H1 (cell line): ENCODE measurements around the gene DNAH10. TPM values are rescaled to one million over a fixed set of nuclear protein-coding genes. Genes with fewer than 3 reads are reported as not detected.

Experiments used
- CTCF ChIA-PET: fragments of 300-600 bp; sonication (Branson Sonifier 250); formaldehyde crosslinking; loops from one replicate; lab custom pipeline; 2021; ENCODE audit not compliant: partially characterized antibody; lab: Charles Lee
- POLR2A ChIA-PET: fragments of 300-600 bp; sonication (Branson Sonifier 250); formaldehyde crosslinking; loops from one replicate; lab custom pipeline; 2021; ENCODE audit warnings: inconsistent platforms; ENCODE audit not compliant: partially characterized antibody; lab: Charles Lee
- DNase-seq, 2 experiments: peaks; one replicate each; pipeline versions ENCODE4 v3.0.0 to v3.0.0-alpha.2; 2010 to 2022; ENCODE audit warnings: low spot score in 2 of 2, low read depth in 1 of 2, mixed read lengths in 1 of 2
- FAIRE-seq: peaks from 2 replicates; lab custom pipeline; 2011; peaks lifted over from hg19 to GRCh38; lab: Jason Lieb, UNC
- H2AFZ ChIP-seq: 2 replicates; pipeline ENCODE4 v1.8.1; 2012; ENCODE audit warnings: low read length, inconsistent platforms
- H2AK5ac ChIP-seq: 2 replicates; pipeline ENCODE4 v1.6.1; 2013; ENCODE audit warnings: low read depth, low read length
- H2BK120ac ChIP-seq: replicated peaks from 2 replicates; pipeline ENCODE3; 2013; ENCODE audit warnings: low read depth, low read length, inconsistent platforms
- H2BK12ac ChIP-seq: 2 replicates; pipeline ENCODE4 v1.6.1; 2013; ENCODE audit warnings: low read depth, low read length
- H2BK15ac ChIP-seq: 2 replicates; pipeline ENCODE4 v1.6.1; 2013; ENCODE audit warnings: low read length
- H2BK20ac ChIP-seq: 2 replicates; pipeline ENCODE4 v1.6.1; 2013; ENCODE audit warnings: low read length
- H2BK5ac ChIP-seq: 2 replicates; pipeline ENCODE4 v1.6.1; 2013; ENCODE audit warnings: low read depth, low read length
- H3K14ac ChIP-seq: 2 replicates; pipeline ENCODE4 v1.6.1; 2013; ENCODE audit warnings: inconsistent platforms; ENCODE audit not compliant: insufficient read length
- H3K18ac ChIP-seq: 2 replicates; pipeline ENCODE4 v1.6.1; 2013; ENCODE audit warnings: low read length; ENCODE audit errors: extremely low read depth
- H3K23ac ChIP-seq: 2 replicates; pipeline ENCODE4 v1.6.1; 2013; ENCODE audit warnings: inconsistent platforms; ENCODE audit not compliant: insufficient read length
- H3K23me2 ChIP-seq: 2 replicates; pipeline ENCODE4 v1.6.1; 2013; ENCODE audit warnings: low read depth, low read length
- H3K27ac ChIP-seq: 2 replicates; pipeline ENCODE4 v1.6.1; 2011; ENCODE audit warnings: low read depth, low read length, inconsistent platforms
- H3K27me3 ChIP-seq, 4 experiments: replicated peaks in 1 of 4; 1 replicate in 1 of 4; 2 replicates in 3 of 4; pipeline versions ENCODE4 v1.6.1 to v1.8.1; 2011 to 2013; ENCODE audit warnings: low read length in 3 of 4, mild to moderate bottlenecking in 3 of 4, inconsistent platforms in 2 of 4, mixed read lengths in 2 of 4, moderate library complexity in 1 of 4; ENCODE audit not compliant: control insufficient read depth in 3 of 4, insufficient read depth in 3 of 4; ENCODE audit errors: extremely low read depth in 1 of 4
- H3K36me3 ChIP-seq, 4 experiments: 2 replicates each; pipeline versions ENCODE4 v1.6.1 to v1.8.1; 2011 to 2013; ENCODE audit warnings: mild to moderate bottlenecking in 4 of 4, low read length in 3 of 4, moderate library complexity in 2 of 4, control low read depth in 1 of 4, inconsistent platforms in 1 of 4; ENCODE audit not compliant: insufficient read depth in 4 of 4, control insufficient read depth in 2 of 4
- H3K4ac ChIP-seq: replicated peaks from 2 replicates; pipeline ENCODE3; 2013; ENCODE audit warnings: low read length, low read depth, mixed read lengths, inconsistent platforms; ENCODE audit not compliant: insufficient read length
- H3K4me1 ChIP-seq, 4 experiments: replicated peaks in 1 of 4; 1 replicate in 1 of 4; 2 replicates in 3 of 4; pipeline versions ENCODE4 v1.6.1 to v1.8.1; 2011 to 2013; ENCODE audit warnings: low read length in 3 of 4, inconsistent platforms in 2 of 4, mixed read lengths in 1 of 4; ENCODE audit not compliant: insufficient read depth in 4 of 4, control insufficient read depth in 3 of 4
- H3K4me2 ChIP-seq, 2 experiments: 2 replicates each; pipeline versions ENCODE4 v1.6.1 to v1.8.1; 2011 to 2013; ENCODE audit warnings: low read depth in 2 of 2, low read length in 2 of 2, control low read depth in 1 of 2, inconsistent platforms in 1 of 2, mild to moderate bottlenecking in 1 of 2; ENCODE audit not compliant: insufficient read depth in 1 of 2
- H3K4me3 ChIP-seq, 4 experiments: fragments of 200-600, 300-600 bp in 1 of 4; sonication (generic), shearing (Covaris generic), sonication (Bioruptor Twin) in 1 of 4; 2 replicates each; pipeline versions ENCODE4 v1.5.1 to v1.8.1; 2011 to 2016; ENCODE audit warnings: low read length in 4 of 4, low read depth in 3 of 4, control low read depth in 2 of 4, inconsistent platforms in 2 of 4, mild to moderate bottlenecking in 2 of 4, mixed read lengths in 1 of 4, moderate library complexity in 1 of 4; ENCODE audit not compliant: insufficient read depth in 2 of 4; ENCODE audit errors: extremely low read depth in 1 of 4
- H3K56ac ChIP-seq: replicated peaks from 2 replicates; pipeline ENCODE3; 2013; ENCODE audit warnings: low read depth, mild to moderate bottlenecking, mixed read lengths, low read length, inconsistent platforms; ENCODE audit not compliant: insufficient read length
- H3K79me1 ChIP-seq: 2 replicates; pipeline ENCODE4 v1.6.1; 2013; ENCODE audit warnings: low read depth, low read length, control low read depth
- H3K79me2 ChIP-seq, 2 experiments: 2 replicates each; pipeline versions ENCODE4 v1.6.1 to v1.8.1; 2012 to 2013; ENCODE audit warnings: low read length in 2 of 2, mild to moderate bottlenecking in 2 of 2, inconsistent platforms in 1 of 2; ENCODE audit not compliant: insufficient read depth in 2 of 2, control insufficient read depth in 1 of 2
- H3K9ac ChIP-seq, 4 experiments: replicated peaks in 1 of 4; 1 replicate in 1 of 4; 2 replicates in 3 of 4; pipeline versions ENCODE4 v1.6.1 to v1.8.1; 2011 to 2013; ENCODE audit warnings: low read depth in 3 of 4, low read length in 3 of 4, control low read depth in 2 of 4, mild to moderate bottlenecking in 2 of 4, moderate library complexity in 2 of 4, inconsistent platforms in 1 of 4; ENCODE audit errors: extremely low read depth in 1 of 4
- H3K9me3 ChIP-seq, 2 experiments: 2 replicates each; pipeline versions ENCODE4 v1.6.1 to v1.8.1; 2012 to 2013; ENCODE audit warnings: mild to moderate bottlenecking in 2 of 2, moderate library complexity in 2 of 2, control low read depth in 1 of 2, inconsistent platforms in 1 of 2, low read depth in 1 of 2, low read length in 1 of 2, mixed read lengths in 1 of 2; ENCODE audit not compliant: insufficient read depth in 2 of 2
- H4K20me1 ChIP-seq, 2 experiments: replicated peaks in 1 of 2; 2 replicates each; pipeline versions ENCODE3 to v1.8.1; 2011 to 2013; ENCODE audit warnings: inconsistent platforms in 2 of 2, low read length in 2 of 2, mild to moderate bottlenecking in 1 of 2; ENCODE audit not compliant: insufficient read depth in 2 of 2, control insufficient read depth in 1 of 2
- H4K5ac ChIP-seq: 2 replicates; pipeline ENCODE4 v1.6.1; 2013; ENCODE audit warnings: low read length, low read depth, mixed read lengths, inconsistent platforms; ENCODE audit not compliant: insufficient read length
- H4K8ac ChIP-seq: 2 replicates; pipeline ENCODE4 v1.8.0; 2013; ENCODE audit warnings: mild to moderate bottlenecking, moderate library complexity, low read length, inconsistent platforms; ENCODE audit not compliant: insufficient read depth; ENCODE audit errors: extremely low read depth
- H4K91ac ChIP-seq: replicated peaks from 2 replicates; pipeline ENCODE3; 2013; ENCODE audit warnings: low read length, mixed read lengths, inconsistent platforms; ENCODE audit not compliant: insufficient read length
- ASH2L ChIP-seq: fragments of 200-600, 300-600 bp; sonication (generic); IDR thresholded peaks from one replicate; pipeline ENCODE4 v1.7.1; 2017; ENCODE audit warnings: low read length
- CBX5 ChIP-seq: fragments of 300-800, 300-1000 bp; sonication (generic); IDR thresholded peaks from 2 replicates; pipeline ENCODE4 v1.7.1; 2016; ENCODE audit warnings: antibody characterized with exemption, low read length, low read depth
- CHD2 ChIP-seq: IDR thresholded peaks from 2 replicates; pipeline ENCODE4 v1.6.1; 2012; ENCODE audit warnings: low read length, improper control_type of control experiment
- EZH2 ChIP-seq: fragments of 200-600 bp; sonication (generic); IDR thresholded peaks from 2 replicates; pipeline ENCODE4 v1.7.1; 2012; ENCODE audit warnings: low read depth, mild to moderate bottlenecking, moderate library complexity, low read length, inconsistent platforms; ENCODE audit not compliant: severe bottlenecking
- JUN ChIP-seq: IDR thresholded peaks from 2 replicates; pipeline ENCODE4 v1.6.1; 2011; ENCODE audit warnings: low read depth, mild to moderate bottlenecking, improper control_type of control experiment, low read length
- JUND ChIP-seq: IDR thresholded peaks from 2 replicates; pipeline ENCODE4 v1.6.1; 2011; ENCODE audit warnings: mild to moderate bottlenecking, improper control_type of control experiment, low read length
- POLR2A ChIP-seq, 2 experiments: IDR thresholded peaks; 1 replicate in 1 of 2; 2 replicates in 1 of 2; pipeline ENCODE4 v1.6.1; 2011; ENCODE audit warnings: low read depth in 2 of 2, low read length in 2 of 2, mild to moderate bottlenecking in 2 of 2; ENCODE audit errors: control extremely low read depth in 1 of 2
- RAD21 ChIP-seq, 2 experiments: IDR thresholded peaks in 1 of 2; conservative IDR thresholded peaks in 1 of 2; 2 replicates each; pipeline ENCODE4 v1.6.1; 2011; ENCODE audit warnings: low read depth in 2 of 2, low read length in 2 of 2, improper control_type of control experiment in 1 of 2, inconsistent platforms in 1 of 2, mild to moderate bottlenecking in 1 of 2, moderate library complexity in 1 of 2
- SIRT6 ChIP-seq: IDR thresholded peaks from one replicate; pipeline ENCODE4 v1.7.1; 2012; ENCODE audit warnings: low read length, inconsistent platforms
- TBP ChIP-seq: IDR thresholded peaks from 2 replicates; pipeline ENCODE4 v1.6.1; 2011; ENCODE audit warnings: low read depth, low read length, improper control_type of control experiment
- WGBS, 2 experiments: shearing (Covaris generic) in 1 of 2; methylation state at CpG; one replicate each; pipeline versions ENCODE4 v1.1.6 to v1.1.7; 2013 to 2015; ENCODE audit warnings: low lambda C conversion rate in 2 of 2, mixed read lengths in 2 of 2, inconsistent platforms in 1 of 2, low coverage in 1 of 2, missing lambda C conversion rate in 1 of 2; ENCODE audit not compliant: insufficient replicate concordance in 2 of 2, insufficient coverage in 1 of 2, insufficient read length in 1 of 2; ENCODE audit errors: extremely low coverage in 1 of 2, missing lambda C conversion rate in 1 of 2; 5-methylcytosine and 5-hydroxymethylcytosine counted together
- polyA plus RNA-seq, 7 experiments: library from polyadenylated mRNA; depleted of rRNA in 3 of 7; stranded (reverse) in 5 of 7; unstranded in 2 of 7; fragments of >200 nt in 5 of 7; fragments of 200-250 nt in 2 of 7; gene quantifications; 1 replicate in 5 of 7; 2 replicates in 1 of 7; 4 replicates in 1 of 7; pipeline versions ENCODE4 v1.2.1 to v1.2.3, GENCODE V29; 2011 to 2013; ENCODE audit warnings: missing spikeins in 2 of 7, mixed read lengths in 2 of 7
- total RNA-seq: library from RNA; stranded (reverse); fragmentation: NEBNext Ultra II Directional; extraction: Animal tissue kit (Norgen Biotek cat#: 25700); gene quantifications from 2 replicates; pipeline ENCODE4 v1.2.1, GENCODE V29; 2021
- TF ChIP-seq, protein P1 (sequence below): IDR thresholded peaks from 2 replicates; pipeline ENCODE4 v1.6.1; 2012; ENCODE audit warnings: inconsistent platforms
- TF ChIP-seq, protein P2 (sequence below): IDR thresholded peaks from 2 replicates; pipeline ENCODE4 v1.6.1; 2012; ENCODE audit warnings: low read length, inconsistent platforms

The DNAH10 gene
- total and polyA plus RNA-seq, 2 of the 8 experiments (the other 6 are each of a cell fraction or from before 2014, with no cell fraction given): 0.02 to 0.24 TPM

DNA sequence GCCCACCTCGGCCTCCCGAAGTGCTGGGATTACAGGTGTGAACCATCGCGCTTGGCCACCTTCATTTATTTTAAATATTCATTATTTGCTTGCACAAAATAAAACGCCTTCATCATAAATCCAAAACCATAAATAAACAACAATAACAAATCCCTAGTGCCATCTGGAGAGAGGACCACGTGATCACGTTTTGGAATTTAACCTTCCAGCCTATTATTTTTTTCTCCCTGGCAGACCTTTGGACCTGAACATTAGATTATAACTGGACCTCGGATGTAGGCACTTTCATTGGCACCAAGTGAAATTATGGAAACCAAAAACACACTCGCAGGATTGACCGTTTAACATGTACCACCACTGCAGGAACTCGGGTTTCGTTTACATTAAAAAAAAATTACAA is 2.0 kb downstream of the DNAH10 start:
- Histone ChIP-seq H3K14ac (no peak overlapping the region), H4K8ac (no peak overlapping the region), H4K91ac (no peak overlapping the region), H2BK15ac (no peak overlapping the region), H3K4me3 (no peak overlapping the region), H2AFZ (no peak overlapping the region), H4K5ac (no peak overlapping the region), H3K36me3 (peaks cover 0 to 3% (median 0%) of the 10 kb centered on the region in 4 experiments; a peak in 2 of 8 replicates), H3K23me2 (peaks cover 10% of the 10 kb centered on the region), H3K4ac (no peak overlapping the region), H3K4me2 (no peak overlapping the region), H2BK120ac (no peak overlapping the region), H3K27ac (no peak overlapping the region), H3K79me1 (no peaks in the 10 kb centered on the region), H2BK20ac (no peak overlapping the region), H3K27me3 (peaks cover 0 to 5% (median 2%) of the 10 kb centered on the region in 4 experiments; a peak in 2 of 7 replicates), H3K9ac (no peak overlapping the region), H2BK5ac (no peak overlapping the region), H2BK12ac (no peak overlapping the region), H3K18ac (no peak overlapping the region), H4K20me1 (peaks cover 0 to 2% of the 10 kb centered on the region in 2 experiments), H3K9me3 (no peaks in the 10 kb centered on the region), H3K4me1 (peaks cover 0 to 6% (median 5%) of the 10 kb centered on the region in 4 experiments; a peak in 4 of 7 replicates), H3K23ac (no peak overlapping the region), H3K79me2 (no peaks in the 10 kb centered on the region), H3K56ac (no peak overlapping the region), H2AK5ac (no peak overlapping the region)
- no peak for FAIRE-seq
- ChIA-PET CTCF (interaction anchor here (1.0 kb wide), 1 partner anchor 216 kb away, joined by 3 read pairs; no protein-coding TSS in a partner anchor), POLR2A (interaction anchor here (1.2 kb wide), 1 partner anchor 33 kb away, joined by 3 read pairs; no protein-coding TSS in a partner anchor)
- WGBS, 2 experiments: 90 to 100% methylated on average over 1 to 12 of the region's 12 CpGs
- DNase-seq: no peak
- TF ChIP-seq JUND: no peak
- TF ChIP-seq SIRT6: no peak
- TF ChIP-seq, protein P1, sequence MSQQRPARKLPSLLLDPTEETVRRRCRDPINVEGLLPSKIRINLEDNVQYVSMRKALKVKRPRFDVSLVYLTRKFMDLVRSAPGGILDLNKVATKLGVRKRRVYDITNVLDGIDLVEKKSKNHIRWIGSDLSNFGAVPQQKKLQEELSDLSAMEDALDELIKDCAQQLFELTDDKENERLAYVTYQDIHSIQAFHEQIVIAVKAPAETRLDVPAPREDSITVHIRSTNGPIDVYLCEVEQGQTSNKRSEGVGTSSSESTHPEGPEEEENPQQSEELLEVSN: no peak
- no peak for TF ChIP-seq ASH2L
- TF ChIP-seq CHD2: no peak
- TF ChIP-seq, protein P2, sequence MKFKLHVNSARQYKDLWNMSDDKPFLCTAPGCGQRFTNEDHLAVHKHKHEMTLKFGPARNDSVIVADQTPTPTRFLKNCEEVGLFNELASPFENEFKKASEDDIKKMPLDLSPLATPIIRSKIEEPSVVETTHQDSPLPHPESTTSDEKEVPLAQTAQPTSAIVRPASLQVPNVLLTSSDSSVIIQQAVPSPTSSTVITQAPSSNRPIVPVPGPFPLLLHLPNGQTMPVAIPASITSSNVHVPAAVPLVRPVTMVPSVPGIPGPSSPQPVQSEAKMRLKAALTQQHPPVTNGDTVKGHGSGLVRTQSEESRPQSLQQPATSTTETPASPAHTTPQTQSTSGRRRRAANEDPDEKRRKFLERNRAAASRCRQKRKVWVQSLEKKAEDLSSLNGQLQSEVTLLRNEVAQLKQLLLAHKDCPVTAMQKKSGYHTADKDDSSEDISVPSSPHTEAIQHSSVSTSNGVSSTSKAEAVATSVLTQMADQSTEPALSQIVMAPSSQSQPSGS: no peak
- TF ChIP-seq JUN: no peak
- no peak for TF ChIP-seq RAD21 (IDR thresholded peaks at IDR 0.05 in 1 of 2, conservative IDR thresholded peaks at IDR 0.05 in 1 of 2; ENCODE audit: low read depth in 2 of 2, low read length in 2 of 2)
- TF ChIP-seq POLR2A (IDR thresholded peaks at IDR 0.05; ENCODE audit: control extremely low read depth in 1 of 2, low read depth in 2 of 2, low read length in 2 of 2): no peak
- TF ChIP-seq EZH2: no peak
- TF ChIP-seq TBP: no peak
- TF ChIP-seq CBX5: no peak
